Breast epithelium (tissue), 3 donors: Measurements from ENCODE around the gene PDCD4.

Experiments used
- CTCF ChIP-seq, 3 donors: fragments of 450-650 bp; IDR thresholded peaks; one replicate each; pipeline ENCODE4 v1.5.1; 2016 to 2017; ENCODE audit warnings: antibody characterized with exemption in 3 of 3, mild to moderate bottlenecking in 3 of 3, moderate library complexity in 3 of 3
- POLR2A ChIP-seq: fragments of 450-650 bp; IDR thresholded peaks from one replicate; pipeline ENCODE4 v1.6.1; 2016; ENCODE audit warnings: antibody characterized with exemption, mild to moderate bottlenecking, moderate library complexity

- TF ChIP-seq CTCF (IDR thresholded peaks at IDR 0.05) (no peak), POLR2A (no peak)
Measured at GRCh38 chr10:110947061-110947595, 75.4 kb downstream of the PDCD4 start.
